Right atrium auricular region (tissue), 2 donors: ENCODE data around the gene ENPP6. TPM values are rescaled to one million over a fixed set of nuclear protein-coding genes. Genes with fewer than 3 reads are reported as not detected.

ENCODE experiments used
- DNase-seq: peaks from one replicate; pipeline ENCODE4 v3.0.0-alpha.2; 2019; ENCODE audit warnings: low spot score
- H3K27ac ChIP-seq, 2 donors: fragments of 200-600 bp; sonication (generic); 1 replicate in 1 of 2; 2 replicates in 1 of 2; pipeline ENCODE4 v1.5.1; 2016 to 2019
- H3K27me3 ChIP-seq, 2 donors: fragments of 200-600 bp; sonication (generic); one replicate each; pipeline versions ENCODE4 v1.5.1 to v1.6.0; 2017 to 2019
- H3K36me3 ChIP-seq: fragments of 200-600 bp; sonication (generic); one replicate; pipeline ENCODE4 v1.5.1; 2016
- H3K4me1 ChIP-seq, 2 donors: fragments of 200-600 bp; sonication (generic); one replicate each; pipeline versions ENCODE4 v1.5.1 to v1.6.0; 2017 to 2019
- H3K4me3 ChIP-seq, 2 donors: fragments of 200-600 bp; sonication (generic); 1 replicate in 1 of 2; 2 replicates in 1 of 2; pipeline ENCODE4 v1.5.1; 2017 to 2019; ENCODE audit warnings: mild to moderate bottlenecking in 1 of 2, moderate library complexity in 1 of 2
- H3K9me3 ChIP-seq, 2 donors: fragments of 200-600 bp; sonication (generic); one replicate each; pipeline ENCODE4 v1.5.1; 2019
- CTCF ChIP-seq, 2 donors: fragments of 200-600 bp; sonication (generic); IDR thresholded peaks; one replicate each; pipeline ENCODE4 v1.5.1; 2019; ENCODE audit warnings: antibody characterized with exemption in 2 of 2
- total RNA-seq, 2 donors: library from RNA; depleted of rRNA; stranded (reverse); fragments of >200 nt; gene quantifications; one replicate each; pipeline ENCODE4 v1.1.0, GENCODE V29; 2016

ENPP6 gene
- total RNA-seq, 2 donors from 2014 or later = not detected

GRCh38 chr4:184248216-184248615 is 30.5 kb upstream of the ENPP6 start:
- no peak overlapping the region for H3K4me3 ChIP-seq
- H3K9me3 ChIP-seq = no peaks in the 10 kb centered on the region
- DNase-seq = no peak
- no peak for TF ChIP-seq CTCF (IDR thresholded peaks at IDR 0.05)
- H3K27me3 ChIP-seq = no peaks in the 10 kb centered on the region
- H3K27ac ChIP-seq = no peak overlapping the region
- H3K4me1 ChIP-seq = no peaks in the 10 kb centered on the region
- H3K36me3 ChIP-seq = no peaks in the 10 kb centered on the region

- DNase-seq = no peak
- Histone ChIP-seq H3K27ac (no peak overlapping the region), H3K9me3 (no peaks in the 10 kb centered on the region), H3K36me3 (no peaks in the 10 kb centered on the region), H3K27me3 (no peaks in the 10 kb centered on the region), H3K4me3 (no peak overlapping the region), H3K4me1 (no peaks in the 10 kb centered on the region)
- TF ChIP-seq CTCF (IDR thresholded peaks at IDR 0.05) = no peak
These were observed 29.7 kb upstream of the ENPP6 start for GRCh38 chr4:184247421-184247820.

- no peak for TF ChIP-seq CTCF (IDR thresholded peaks at IDR 0.05)
- Histone ChIP-seq H3K27ac (no peak overlapping the region), H3K9me3 (no peaks in the 10 kb centered on the region), H3K4me1 (no peaks in the 10 kb centered on the region), H3K27me3 (no peaks in the 10 kb centered on the region), H3K4me3 (no peak overlapping the region), H3K36me3 (no peaks in the 10 kb centered on the region)
- no peak for DNase-seq
These were observed 28.8 kb upstream of the ENPP6 start for GRCh38 chr4:184246426-184246825.

- Histone ChIP-seq H3K4me3 (no peak overlapping the region), H3K36me3 (no peaks in the 10 kb centered on the region), H3K27ac (no peak overlapping the region), H3K27me3 (no peaks in the 10 kb centered on the region), H3K9me3 (no peaks in the 10 kb centered on the region), H3K4me1 (no peaks in the 10 kb centered on the region)
- TF ChIP-seq CTCF (IDR thresholded peaks at IDR 0.05) = no peak
- DNase-seq = no peak
These were observed 20.5 kb upstream of the ENPP6 start for GRCh38 chr4:184238072-184238745.

GRCh38 chr4:184237612-184238011 is 19.9 kb upstream of the ENPP6 start:
- TF ChIP-seq CTCF (IDR thresholded peaks at IDR 0.05) = no peak
- Histone ChIP-seq H3K4me1 (no peaks in the 10 kb centered on the region), H3K27me3 (no peaks in the 10 kb centered on the region), H3K9me3 (no peaks in the 10 kb centered on the region), H3K4me3 (no peak overlapping the region), H3K27ac (no peak overlapping the region), H3K36me3 (no peaks in the 10 kb centered on the region)
- no peak for DNase-seq

GRCh38 chr4:184235526-184235925 is 17.9 kb upstream of the ENPP6 start:
- no peak for TF ChIP-seq CTCF (IDR thresholded peaks at IDR 0.05)
- Histone ChIP-seq H3K9me3 (no peaks in the 10 kb centered on the region), H3K36me3 (no peaks in the 10 kb centered on the region), H3K27ac (no peak overlapping the region), H3K4me3 (no peak overlapping the region), H3K4me1 (no peaks in the 10 kb centered on the region), H3K27me3 (no peaks in the 10 kb centered on the region)
- DNase-seq = no peak
